H9 (cell line): ENCODE data around the gene CTNNA1. TPM values are rescaled to one million over a fixed set of nuclear protein-coding genes. Genes with fewer than 3 reads are reported as not detected.

ENCODE experiments used
- DNase-seq: peaks from one replicate; pipeline ENCODE4 v3.0.0-alpha.2; 2017
- H2AFZ ChIP-seq: one replicate; pipeline ENCODE4 v1.6.1; 2013; ENCODE audit warnings: mild to moderate bottlenecking, low read length, control low read depth, moderate library complexity
- H2AK5ac ChIP-seq: 2 replicates; pipeline ENCODE4 v1.6.1; 2013; ENCODE audit warnings: low read length, control low read depth, mixed read lengths; ENCODE audit not compliant: insufficient read length
- H2BK120ac ChIP-seq: one replicate; pipeline ENCODE4 v1.6.1; 2013; ENCODE audit warnings: low read depth, mild to moderate bottlenecking, low read length, control low read depth, inconsistent platforms; ENCODE audit not compliant: poor library complexity, severe bottlenecking
- H2BK12ac ChIP-seq: 2 replicates; pipeline ENCODE4 v1.6.1; 2013; ENCODE audit warnings: low read length, control low read depth, mixed read lengths, low read depth; ENCODE audit not compliant: insufficient read length
- H2BK15ac ChIP-seq: 2 replicates; pipeline ENCODE4 v1.6.1; 2013; ENCODE audit warnings: low read depth, low read length, control low read depth
- H2BK20ac ChIP-seq: one replicate; pipeline ENCODE4 v1.6.1; 2013; ENCODE audit warnings: low read depth, mild to moderate bottlenecking, low read length, control low read depth, inconsistent platforms; ENCODE audit not compliant: poor library complexity, severe bottlenecking
- H2BK5ac ChIP-seq: 2 replicates; pipeline ENCODE4 v1.6.1; 2013; ENCODE audit warnings: low read length, control low read depth, mixed read lengths; ENCODE audit not compliant: insufficient read length
- H3K14ac ChIP-seq: 2 replicates; pipeline ENCODE4 v1.6.1; 2013; ENCODE audit warnings: low read length, control low read depth; ENCODE audit not compliant: insufficient read depth
- H3K18ac ChIP-seq: 2 replicates; pipeline ENCODE4 v1.6.1; 2013; ENCODE audit warnings: low read depth, mild to moderate bottlenecking, mixed read lengths, low read length, control low read depth; ENCODE audit not compliant: insufficient read length
- H3K23ac ChIP-seq: 2 replicates; pipeline ENCODE4 v1.6.1; 2013; ENCODE audit warnings: low read length, control low read depth, mixed read lengths, low read depth; ENCODE audit not compliant: insufficient read length
- H3K23me2 ChIP-seq: 2 replicates; pipeline ENCODE4 v1.6.1; 2013; ENCODE audit warnings: low read depth, mild to moderate bottlenecking, mixed read lengths, low read length, control low read depth; ENCODE audit not compliant: insufficient read length, poor library complexity, severe bottlenecking
- H3K27ac ChIP-seq: 2 replicates; pipeline ENCODE4 v1.5.1; 2013; ENCODE audit warnings: low read length, control low read depth, mixed read lengths, low read depth; ENCODE audit not compliant: insufficient read length
- H3K27me3 ChIP-seq: 2 replicates; pipeline ENCODE4 v1.6.1; 2013; ENCODE audit warnings: low read length, control low read depth, inconsistent platforms; ENCODE audit not compliant: insufficient read depth
- H3K4ac ChIP-seq: 2 replicates; pipeline ENCODE4 v1.6.1; 2013; ENCODE audit warnings: low read depth, mild to moderate bottlenecking, control low read depth, inconsistent platforms, low read length, moderate library complexity
- H3K4me1 ChIP-seq: 2 replicates; pipeline ENCODE4 v1.6.1; 2013; ENCODE audit warnings: low read length, control low read depth, inconsistent platforms; ENCODE audit not compliant: insufficient read depth
- H3K4me2 ChIP-seq: 2 replicates; pipeline ENCODE4 v1.6.1; 2013; ENCODE audit warnings: low read length, control low read depth, mixed read lengths; ENCODE audit not compliant: insufficient read length, insufficient read depth
- H3K56ac ChIP-seq: 2 replicates; pipeline ENCODE4 v1.6.1; 2013; ENCODE audit warnings: low read depth, mild to moderate bottlenecking, mixed read lengths, low read length, control low read depth; ENCODE audit not compliant: insufficient read length
- H3K79me1 ChIP-seq: 2 replicates; pipeline ENCODE4 v1.6.1; 2013; ENCODE audit warnings: low read depth, mild to moderate bottlenecking, moderate library complexity, low read length, control low read depth, inconsistent platforms; ENCODE audit not compliant: insufficient read depth, poor library complexity, severe bottlenecking
- H3K79me2 ChIP-seq: 2 replicates; pipeline ENCODE4 v1.6.1; 2013; ENCODE audit warnings: low read length, control low read depth, inconsistent platforms; ENCODE audit not compliant: insufficient read depth
- H3K9ac ChIP-seq: 2 replicates; pipeline ENCODE4 v1.6.1; 2013; ENCODE audit warnings: low read length, control low read depth, mixed read lengths; ENCODE audit not compliant: insufficient read length; ENCODE audit errors: extremely low read depth
- H3K9me3 ChIP-seq: one replicate; pipeline ENCODE4 v1.6.1; 2013; ENCODE audit warnings: low read depth, low read length, inconsistent platforms; ENCODE audit not compliant: control insufficient read depth
- H3T11ph ChIP-seq: one replicate; pipeline ENCODE4 v1.6.1; 2013; ENCODE audit warnings: mild to moderate bottlenecking, low read length, control low read depth, inconsistent platforms
- H4K20me1 ChIP-seq: one replicate; pipeline ENCODE4 v1.6.1; 2013; ENCODE audit not compliant: control insufficient read depth, insufficient read length, insufficient read depth
- H4K5ac ChIP-seq: 2 replicates; pipeline ENCODE4 v1.6.1; 2013; ENCODE audit warnings: low read depth, mild to moderate bottlenecking, mixed read lengths, low read length, control low read depth; ENCODE audit not compliant: insufficient read length
- H4K8ac ChIP-seq: replicated peaks from 2 replicates; pipeline ENCODE4 v1.6.1; 2013; ENCODE audit warnings: low read length, control low read depth, mixed read lengths, low read depth; ENCODE audit not compliant: insufficient read length
- H4K91ac ChIP-seq: 2 replicates; pipeline ENCODE4 v1.6.1; 2013; ENCODE audit warnings: low read depth, mild to moderate bottlenecking, moderate library complexity, mixed read lengths, low read length, control low read depth; ENCODE audit not compliant: insufficient read length
- H3K27ac Mint-ChIP-seq, 3 experiments: 2 replicates in 2 of 3; 3 replicates in 1 of 3; pipeline ENCODE4 v1.8.0; 2020 to 2021; ENCODE audit warnings: mixed read lengths in 3 of 3, mild to moderate bottlenecking in 1 of 3, moderate library complexity in 1 of 3
- H3K27me3 Mint-ChIP-seq: 2 replicates; pipeline ENCODE4 v1.8.0; 2021; ENCODE audit warnings: low read depth, mild to moderate bottlenecking, moderate library complexity, mixed read lengths
- H3K36me3 Mint-ChIP-seq, 3 experiments: 2 replicates in 2 of 3; 3 replicates in 1 of 3; pipeline ENCODE4 v1.8.0; 2020 to 2021; ENCODE audit warnings: low read depth in 3 of 3, mixed read lengths in 3 of 3; ENCODE audit not compliant: insufficient read depth in 1 of 3
- H3K4me1 Mint-ChIP-seq, 2 experiments: 2 replicates each; pipeline ENCODE4 v1.8.0; 2020; ENCODE audit warnings: mixed read lengths in 2 of 2
- H3K4me3 Mint-ChIP-seq, 2 experiments: 2 replicates in 1 of 2; 3 replicates in 1 of 2; pipeline ENCODE4 v1.8.0; 2020 to 2021; ENCODE audit warnings: mild to moderate bottlenecking in 2 of 2, mixed read lengths in 2 of 2, moderate library complexity in 1 of 2
- H3K9me3 Mint-ChIP-seq, 2 experiments: 2 replicates in 1 of 2; 3 replicates in 1 of 2; pipeline ENCODE4 v1.8.0; 2020; ENCODE audit warnings: mild to moderate bottlenecking in 2 of 2, mixed read lengths in 2 of 2, moderate library complexity in 1 of 2
- WGBS: extraction: QIAGEN DNeasy Blood & Tissue Kit; methylation state at CpG from one replicate; pipeline ENCODE4 v1.1.7; 2013; ENCODE audit warnings: missing lambda C conversion rate, low lambda C conversion rate, mixed read lengths; ENCODE audit not compliant: insufficient read length; ENCODE audit errors: extremely low coverage; 5-methylcytosine and 5-hydroxymethylcytosine counted together
- total RNA-seq: library from RNA; stranded (reverse); gene quantifications from 2 replicates; pipeline ENCODE4 v1.2.1, GENCODE V29; 2021
- TF ChIP-seq, protein P1 (sequence below): fragments of 200-600 bp; sonication (generic); conservative IDR thresholded peaks from 3 replicates; pipeline ENCODE4 v1.8.0; 2021; ENCODE audit warnings: antibody characterized with exemption, mild to moderate bottlenecking

CTNNA1 gene
- total RNA-seq, 1 experiment from 2014 or later = 354 TPM

DNA sequence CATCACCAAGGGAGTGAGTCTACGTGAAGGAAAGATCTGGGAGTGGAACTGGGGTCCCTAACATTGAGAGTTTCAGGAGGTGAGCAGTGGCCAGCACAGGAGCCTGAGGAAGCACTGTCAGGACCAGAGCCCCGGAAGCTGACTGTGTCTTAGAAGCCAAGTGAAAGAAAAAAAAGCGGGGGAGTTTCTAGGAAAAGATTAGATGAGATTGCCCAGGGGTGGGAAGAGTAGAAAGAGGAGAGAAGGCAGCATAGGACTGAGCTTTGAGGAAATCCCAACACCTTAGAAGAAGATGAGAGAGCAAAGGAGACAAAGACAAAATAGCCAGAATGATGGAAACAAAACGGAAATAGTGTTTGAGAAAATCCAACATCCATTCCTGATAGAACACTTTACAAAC, 158.9 kb downstream of the CTNNA1 start:
- Histone ChIP-seq H3K79me1 (peaks cover 8% of the 10 kb centered on the region), H3K56ac (no peak overlapping the region), H4K91ac (no peak overlapping the region), H3K4ac (no peak overlapping the region), H3K9ac (no peak overlapping the region), H3K18ac (no peak overlapping the region), H3K27me3 (no peaks in the 10 kb centered on the region), H3K79me2 (no peaks in the 10 kb centered on the region), H2BK120ac (no peak overlapping the region), H4K8ac (no peak overlapping the region), H3K23ac (no peak overlapping the region), H2AFZ (no peak overlapping the region), H3K27ac (no peak overlapping the region), H3K14ac (no peak overlapping the region), H2BK20ac (no peak overlapping the region), H4K20me1 (no peaks in the 10 kb centered on the region), H3K4me1 (no peaks in the 10 kb centered on the region), H2AK5ac (no peak overlapping the region), H3K9me3 (no peaks in the 10 kb centered on the region), H3K23me2 (no peaks in the 10 kb centered on the region), H3T11ph (no peak overlapping the region), H3K4me2 (no peak overlapping the region), H2BK12ac (no peak overlapping the region), H2BK5ac (no peak overlapping the region), H2BK15ac (no peak overlapping the region), H4K5ac (no peak overlapping the region)
- no peak overlapping the region for H3K4me3 Mint-ChIP-seq
- H3K27me3 Mint-ChIP-seq = no peaks in the 10 kb centered on the region
- H3K36me3 Mint-ChIP-seq = peaks cover 6 to 58% (median 52%) of the 10 kb centered on the region in 3 experiments; a peak in 6 of 7 replicates
- no peaks in the 10 kb centered on the region for H3K9me3 Mint-ChIP-seq
- no peak for DNase-seq
- H3K4me1 Mint-ChIP-seq = peaks cover 0 to 7% of the 10 kb centered on the region in 2 experiments; a peak in 1 of 4 replicates
- TF ChIP-seq, protein P1, sequence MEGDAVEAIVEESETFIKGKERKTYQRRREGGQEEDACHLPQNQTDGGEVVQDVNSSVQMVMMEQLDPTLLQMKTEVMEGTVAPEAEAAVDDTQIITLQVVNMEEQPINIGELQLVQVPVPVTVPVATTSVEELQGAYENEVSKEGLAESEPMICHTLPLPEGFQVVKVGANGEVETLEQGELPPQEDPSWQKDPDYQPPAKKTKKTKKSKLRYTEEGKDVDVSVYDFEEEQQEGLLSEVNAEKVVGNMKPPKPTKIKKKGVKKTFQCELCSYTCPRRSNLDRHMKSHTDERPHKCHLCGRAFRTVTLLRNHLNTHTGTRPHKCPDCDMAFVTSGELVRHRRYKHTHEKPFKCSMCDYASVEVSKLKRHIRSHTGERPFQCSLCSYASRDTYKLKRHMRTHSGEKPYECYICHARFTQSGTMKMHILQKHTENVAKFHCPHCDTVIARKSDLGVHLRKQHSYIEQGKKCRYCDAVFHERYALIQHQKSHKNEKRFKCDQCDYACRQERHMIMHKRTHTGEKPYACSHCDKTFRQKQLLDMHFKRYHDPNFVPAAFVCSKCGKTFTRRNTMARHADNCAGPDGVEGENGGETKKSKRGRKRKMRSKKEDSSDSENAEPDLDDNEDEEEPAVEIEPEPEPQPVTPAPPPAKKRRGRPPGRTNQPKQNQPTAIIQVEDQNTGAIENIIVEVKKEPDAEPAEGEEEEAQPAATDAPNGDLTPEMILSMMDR = no peak
- no CpG with 5 or more reads among the region's 4 CpGs for WGBS
- peak overlapping the region in 2 of 3 experiments; percentile 0 to 70; a peak in 4 of 7 replicates for H3K27ac Mint-ChIP-seq
